ENCODE results near the gene COPE. TPM values are rescaled to one million over a fixed set of nuclear protein-coding genes. Genes with fewer than 3 reads are reported as not detected.

COPE gene
- total RNA-seq, 1 donor from 2014 or later, result 207 TPM

DNA sequence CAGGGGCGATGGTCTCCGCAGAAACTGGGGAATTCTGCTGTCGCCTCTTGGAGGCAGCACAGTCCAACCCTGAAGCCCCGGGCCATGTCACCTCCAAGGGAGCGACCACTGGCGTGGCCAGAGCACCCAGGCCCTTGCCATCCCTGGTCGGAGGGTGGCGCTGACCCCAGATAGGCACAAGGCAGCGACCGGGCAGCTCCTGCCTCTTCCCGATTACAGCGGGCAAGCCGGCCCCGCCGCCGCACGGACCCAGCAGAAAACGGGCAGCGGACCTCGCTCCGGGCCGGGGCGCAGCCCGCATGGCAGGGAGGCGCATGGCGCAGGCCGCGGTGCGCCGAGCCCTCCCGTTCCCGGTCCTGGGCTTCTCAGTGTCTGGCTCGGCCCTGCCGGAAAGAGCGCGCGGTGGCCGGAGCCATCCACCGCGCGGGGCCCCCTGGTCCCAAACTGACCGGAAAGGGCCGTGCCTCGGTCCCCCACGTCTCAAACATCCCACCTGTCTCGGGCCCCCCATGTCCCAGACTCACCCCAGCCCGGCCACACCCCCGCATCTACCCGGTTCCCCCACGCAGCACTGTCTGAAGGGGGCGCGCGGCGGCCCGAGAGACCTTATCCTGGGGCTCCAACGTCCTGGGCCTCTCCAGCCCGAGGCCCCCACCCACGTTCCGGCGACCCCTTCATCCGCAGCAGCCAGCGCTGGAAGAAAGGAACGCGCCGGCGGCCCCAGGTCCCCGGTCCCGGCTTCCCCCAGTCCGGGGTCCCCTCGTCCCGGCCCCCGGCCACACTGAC, 24.0 kb downstream of the COPE start:
- DNase-seq (ENCODE audit: low read depth, low spot score), result no peak

DNA sequence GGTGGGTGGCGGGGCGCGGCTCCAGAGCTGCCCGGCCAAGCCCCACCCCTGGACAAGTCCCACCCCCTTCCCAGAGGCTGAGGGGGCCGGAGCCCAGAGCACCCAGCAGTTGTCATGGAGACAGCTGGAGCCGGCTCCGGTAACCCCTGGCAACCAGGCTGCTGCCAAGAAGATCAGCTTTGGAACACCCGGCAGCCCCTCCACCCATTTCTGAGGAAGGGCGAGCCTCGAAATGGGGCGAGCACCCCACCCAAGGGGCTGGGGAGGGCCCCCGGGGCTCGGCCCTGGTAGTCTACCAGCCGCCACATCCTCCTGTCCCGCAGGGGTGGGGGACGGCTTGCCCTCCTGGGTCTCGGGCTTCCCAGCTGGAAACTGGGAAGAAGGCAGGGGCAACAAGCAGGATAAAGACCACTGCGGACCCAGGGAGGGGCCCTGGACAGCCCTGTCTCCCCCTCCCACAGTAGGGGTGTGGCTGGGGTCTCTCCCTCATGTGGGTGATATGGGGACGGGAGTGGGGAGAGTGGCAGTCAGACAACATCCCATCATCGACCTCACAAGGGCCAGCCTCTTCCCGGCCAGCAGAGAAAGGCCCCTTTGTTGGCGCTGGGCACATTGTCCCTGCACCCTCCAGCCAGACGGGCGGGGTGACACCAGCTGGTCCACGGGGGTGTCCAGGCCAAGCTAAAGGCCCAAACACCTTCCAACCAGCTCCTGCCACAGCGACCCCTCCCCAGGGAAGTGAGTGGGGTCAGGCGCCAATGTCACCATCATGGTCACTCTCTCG, 24.7 kb downstream of the COPE start:
- DNase-seq (ENCODE audit: low read depth, low spot score), result no peak

DNA sequence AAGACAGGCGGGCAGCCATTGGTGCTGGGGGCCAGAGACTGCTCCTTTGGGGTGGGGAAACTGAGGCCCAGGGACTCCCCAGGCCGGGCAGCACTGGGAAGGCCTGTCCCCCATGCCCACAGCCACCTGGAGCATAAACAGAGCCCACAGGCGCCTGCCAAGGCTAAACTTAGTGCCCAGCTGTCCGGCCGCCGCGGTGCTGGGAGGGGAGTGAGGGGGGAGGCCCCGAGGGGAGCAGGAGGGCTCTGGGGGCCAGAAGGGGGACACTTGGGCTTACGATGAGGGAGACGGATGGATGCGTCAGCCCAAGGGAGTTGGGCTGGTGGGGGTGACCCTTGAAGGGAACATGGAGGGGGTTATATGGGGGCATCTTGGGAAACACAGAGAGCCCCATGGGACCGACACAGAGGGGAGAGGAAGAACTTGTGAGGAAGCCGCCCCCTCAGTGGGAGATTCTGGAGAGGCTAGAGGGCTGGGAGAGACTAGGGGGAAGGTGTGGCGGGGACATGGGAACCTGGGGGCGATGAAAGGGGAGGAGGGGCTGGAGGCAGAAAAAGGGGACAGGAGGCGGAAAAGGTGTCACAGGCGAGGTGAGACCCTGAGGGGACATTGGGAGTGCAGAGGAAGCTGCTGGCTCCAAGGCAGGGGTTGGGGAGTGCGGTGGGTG, 25.5 kb downstream of the COPE start:
- no peak for DNase-seq (ENCODE audit: low read depth, low spot score)

DNA sequence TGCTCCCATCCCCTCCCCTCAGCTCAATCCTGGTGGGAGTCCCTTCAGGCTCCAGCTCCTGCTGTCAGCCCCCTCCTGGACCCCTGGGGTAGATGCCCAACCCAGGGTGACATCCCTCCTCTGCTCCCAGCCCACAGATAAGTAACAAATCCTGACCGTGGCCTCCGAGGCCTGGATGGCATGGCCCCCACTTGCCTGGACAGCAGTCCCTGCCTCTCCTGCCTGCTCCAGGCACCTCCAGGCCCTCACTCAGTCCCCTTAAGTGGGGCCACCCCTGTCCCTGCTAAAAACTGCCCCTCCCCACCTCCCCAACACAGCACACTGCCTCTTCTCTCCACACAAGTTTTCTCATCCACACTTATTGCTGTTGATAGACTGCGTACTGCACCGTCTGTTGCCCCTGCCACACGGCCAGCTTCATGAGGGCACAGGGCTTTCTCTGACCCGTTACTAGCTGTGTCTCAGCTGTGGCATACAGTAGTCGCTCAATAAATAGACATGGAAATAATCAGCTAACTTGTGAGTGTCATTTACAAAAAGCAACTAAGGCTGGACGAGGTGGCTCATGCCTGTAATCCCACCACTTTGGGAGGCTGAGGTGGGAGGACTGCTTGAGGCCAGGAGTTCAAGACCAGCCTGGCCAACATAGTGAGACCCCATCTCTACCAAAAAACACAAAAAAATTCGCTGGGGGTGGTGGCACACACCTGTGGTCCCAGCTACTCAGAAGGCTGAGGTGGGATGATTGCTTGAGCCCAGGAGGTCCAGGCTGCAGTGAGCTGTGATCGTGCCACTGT, 29.0 kb downstream of the COPE start:
- DNase-seq (ENCODE audit: low read depth, low spot score), result no peak

DNA sequence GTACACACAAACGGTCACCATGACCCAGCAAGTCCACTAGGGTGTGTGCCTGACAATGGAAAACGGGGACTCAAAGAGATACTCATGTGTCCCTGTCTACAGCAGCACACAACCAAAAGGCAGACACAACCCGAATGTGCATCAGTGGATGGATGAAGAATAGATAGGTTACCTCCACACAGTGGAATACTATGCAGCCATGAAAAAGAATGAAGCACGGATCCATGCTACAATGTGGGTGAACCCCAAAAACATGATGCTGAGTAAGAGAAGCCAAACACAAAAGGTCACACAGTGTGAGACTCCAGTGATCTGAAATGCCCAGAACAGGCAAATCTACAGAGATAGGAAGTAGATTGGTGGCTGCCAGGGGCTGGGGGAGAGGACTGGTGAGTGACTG, 32.2 kb downstream of the COPE start:
- no peak for DNase-seq (ENCODE audit: low read depth, low spot score)

DNA sequence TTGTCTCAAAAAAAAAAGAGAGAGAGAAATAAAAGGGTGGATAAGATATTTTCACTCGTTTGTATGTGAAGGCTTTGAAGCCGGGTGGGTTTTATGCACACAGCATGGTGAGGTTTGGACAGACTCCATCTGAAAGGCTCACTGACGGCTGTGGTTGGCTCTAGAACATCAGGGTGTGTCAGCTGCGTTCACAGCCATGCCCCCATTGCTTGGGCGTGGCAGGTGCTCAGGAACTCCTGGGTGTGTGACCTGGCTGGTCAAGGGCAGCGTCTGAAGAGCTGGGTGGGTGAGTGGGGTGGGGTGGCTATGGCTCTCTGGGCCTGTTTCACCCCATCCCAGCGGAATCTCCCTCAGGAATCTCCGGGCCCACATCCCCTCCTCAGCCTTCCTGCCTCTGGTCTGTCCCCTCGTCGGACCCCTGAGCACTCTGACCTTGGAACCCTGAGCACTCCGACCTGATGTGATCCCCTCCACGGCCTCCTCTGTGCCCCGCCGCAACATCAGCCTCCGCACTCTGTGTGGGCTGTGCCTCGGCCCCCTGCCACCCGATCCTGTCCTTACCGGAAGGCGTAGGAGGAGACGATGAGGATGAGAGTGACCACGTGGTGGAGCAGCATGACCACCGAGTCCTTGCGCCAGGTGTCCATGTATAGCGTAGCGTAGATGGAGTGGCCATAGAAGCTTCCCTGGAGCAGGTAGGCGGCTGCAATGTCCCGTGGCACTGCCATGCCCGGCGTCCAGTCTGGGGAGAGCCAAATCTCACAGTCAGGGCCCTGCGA, 35.5 kb downstream of the COPE start:
- DNase-seq (ENCODE audit: low read depth, low spot score), result no peak

DNA sequence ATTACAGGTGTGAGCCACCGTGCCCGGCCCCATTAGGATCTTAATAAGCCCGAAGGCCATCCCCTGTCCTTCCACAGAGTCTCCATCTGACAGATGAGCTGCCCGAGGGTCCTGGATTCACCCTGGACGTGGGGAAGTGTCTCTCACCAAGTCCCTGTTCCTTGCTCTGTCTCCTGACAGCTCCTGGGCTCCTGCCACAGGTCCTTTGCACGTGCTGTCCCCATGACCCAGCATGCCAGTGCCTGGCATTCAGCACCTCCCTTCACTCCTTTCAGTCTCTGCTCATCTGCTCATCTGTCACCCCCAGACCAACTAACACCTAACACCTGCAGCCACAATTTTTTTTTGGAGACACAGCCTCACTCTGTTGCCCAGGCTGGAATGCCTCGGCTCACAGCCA, 37.7 kb downstream of the COPE start:
- no peak for DNase-seq (ENCODE audit: low read depth, low spot score)

DNA sequence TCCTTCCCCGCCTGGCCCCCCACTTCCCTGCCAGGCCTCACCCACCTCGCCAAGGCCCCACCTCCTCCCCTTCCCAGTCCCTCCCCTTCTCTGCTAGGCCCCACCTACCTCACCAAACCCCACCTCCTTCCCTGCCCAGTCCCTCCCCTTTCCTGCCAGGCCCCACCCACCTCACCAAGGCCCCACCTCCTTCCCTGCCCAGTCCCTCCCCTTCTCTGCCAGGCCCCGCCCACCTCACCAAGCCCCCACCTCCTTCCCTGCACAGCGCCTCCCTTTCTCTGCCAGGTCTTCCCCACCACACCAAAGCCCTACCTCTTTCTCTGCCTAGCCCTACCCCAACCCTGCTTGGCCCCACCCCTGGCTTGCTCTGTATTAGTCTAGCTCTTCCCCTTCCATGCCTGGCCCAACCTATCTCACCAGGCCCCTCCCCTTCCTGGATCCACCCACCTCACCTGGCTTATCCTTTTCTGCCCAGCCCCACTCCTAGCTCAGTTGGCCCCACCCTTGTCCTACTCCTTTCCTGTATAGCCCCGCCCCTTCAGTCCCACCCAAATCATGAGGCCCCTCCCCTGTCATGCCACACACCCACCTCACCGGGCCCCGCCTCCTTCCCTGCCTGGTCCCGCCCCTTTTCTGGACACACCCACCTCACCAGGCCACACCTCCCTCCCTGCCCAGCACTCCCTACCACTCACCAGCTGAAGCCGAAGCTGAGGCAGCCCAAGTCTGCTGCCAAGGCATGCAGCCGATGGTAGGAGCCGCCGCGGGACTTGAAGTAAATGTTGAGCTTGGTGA, 39.4 kb downstream of the COPE start:
- DNase-seq (ENCODE audit: low read depth, low spot score), result no peak

DNA sequence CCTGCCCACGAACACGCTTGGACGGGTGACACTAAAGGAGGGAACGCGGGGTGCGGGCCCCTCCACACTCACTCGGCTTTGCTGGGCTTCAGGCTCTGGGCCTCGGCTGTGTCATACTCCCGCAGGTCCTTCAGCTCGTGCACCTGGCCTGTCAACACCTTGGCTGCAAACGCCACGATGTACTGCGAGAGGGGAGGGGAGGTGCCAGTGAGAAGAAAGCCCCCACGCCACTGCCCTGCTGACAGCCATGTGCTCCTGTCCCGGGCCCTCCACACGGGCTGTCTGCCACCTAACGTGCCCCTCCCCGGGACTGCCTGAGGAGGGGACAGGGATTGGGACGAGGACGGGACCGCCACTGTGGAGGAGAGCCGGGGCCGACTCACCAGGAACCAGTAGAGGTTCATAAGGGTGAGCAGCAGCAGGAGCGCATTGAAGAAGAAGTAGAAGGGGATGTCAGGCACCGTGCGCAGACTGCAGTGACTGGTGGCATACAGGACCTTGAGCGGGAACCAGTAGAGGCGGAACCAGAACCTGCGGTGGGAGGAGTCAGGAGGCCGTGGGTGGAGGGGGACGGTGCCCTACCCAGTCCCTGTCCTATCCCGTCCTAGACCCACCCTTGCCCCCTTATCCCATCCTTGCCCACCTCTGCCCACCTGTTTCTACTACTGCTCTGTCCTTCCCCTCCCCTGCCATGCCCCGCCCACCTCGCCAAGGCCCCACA, 40.2 kb downstream of the COPE start:
- DNase-seq (ENCODE audit: low read depth, low spot score), result no peak

DNA sequence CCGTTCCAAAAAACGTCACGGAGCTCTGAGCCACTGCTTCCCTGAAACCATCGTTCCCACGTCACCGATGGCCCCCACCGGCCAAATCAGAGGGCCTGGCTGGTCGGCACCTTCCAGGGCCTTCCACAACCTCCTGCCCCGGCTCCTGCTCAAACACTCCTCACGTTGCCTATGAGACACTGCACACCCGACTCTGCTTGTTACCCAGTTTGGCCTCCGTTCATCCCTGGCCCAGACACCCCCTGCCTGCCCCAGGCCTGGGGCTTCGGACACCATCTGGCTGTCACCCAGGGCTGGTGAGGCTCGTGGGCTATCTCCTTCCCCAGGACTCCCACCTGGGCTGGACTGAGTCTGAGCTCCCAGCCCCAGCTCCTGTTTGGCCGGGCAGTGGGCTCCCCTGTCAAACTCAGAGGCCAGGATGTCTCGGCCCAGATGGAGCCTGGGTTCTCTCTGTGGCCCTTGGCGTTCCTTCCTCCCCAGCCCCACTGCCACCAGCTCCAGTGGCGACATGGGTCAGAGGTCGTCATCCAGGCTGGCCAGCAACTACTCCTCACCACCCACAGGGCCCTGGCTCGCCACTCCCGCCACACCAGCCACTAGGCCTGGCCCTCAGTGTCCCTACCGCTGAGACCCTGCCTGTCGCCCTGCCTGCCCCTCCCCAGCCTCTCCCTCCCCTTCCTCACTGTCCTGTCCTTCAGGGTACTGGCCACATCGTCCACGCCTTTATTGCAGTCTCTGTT, 41.0 kb downstream of the COPE start:
- no peak for DNase-seq (ENCODE audit: low read depth, low spot score)

DNA sequence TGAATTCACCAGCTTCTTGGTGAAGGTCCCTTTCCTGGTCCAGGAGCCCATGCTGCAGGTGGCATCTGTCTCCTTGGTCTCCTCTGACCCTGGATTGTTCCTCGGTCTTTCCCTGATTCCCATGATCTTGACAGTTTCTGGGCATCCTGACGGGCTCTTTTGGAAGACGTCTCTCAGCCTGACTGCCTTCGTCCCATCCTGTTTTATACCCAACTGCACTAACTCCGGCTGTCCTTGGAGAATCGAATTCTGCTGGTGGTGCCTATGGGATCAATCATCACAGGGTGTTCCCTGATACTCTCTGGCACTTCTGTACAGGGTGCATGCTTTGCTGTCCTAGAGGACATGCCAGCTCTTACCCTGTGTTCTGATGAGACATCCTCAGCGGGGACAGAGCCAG, 42.3 kb downstream of the COPE start:
- DNase-seq (ENCODE audit: low read depth, low spot score), result no peak

DNA sequence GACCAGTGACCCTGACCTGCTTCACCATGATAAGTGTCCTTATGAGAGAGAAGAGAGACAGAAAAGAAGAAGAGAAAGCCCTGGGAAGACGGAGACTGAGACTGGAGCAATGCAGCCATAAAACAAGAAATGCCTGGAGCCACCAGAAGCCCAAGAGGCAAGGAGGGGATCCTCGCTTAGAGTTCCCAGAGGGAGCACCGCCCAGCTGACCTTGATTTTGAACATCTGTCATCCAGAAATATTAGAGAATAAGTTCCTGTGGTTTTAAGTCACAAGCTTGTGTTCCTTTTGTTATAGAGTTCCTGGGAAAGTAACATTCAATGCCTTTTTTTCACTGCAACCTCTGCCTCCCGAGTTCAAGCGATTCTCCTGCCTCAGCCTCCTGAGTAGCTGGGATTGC, 43.5 kb downstream of the COPE start:
- DNase-seq (ENCODE audit: low read depth, low spot score), result no peak

DNA sequence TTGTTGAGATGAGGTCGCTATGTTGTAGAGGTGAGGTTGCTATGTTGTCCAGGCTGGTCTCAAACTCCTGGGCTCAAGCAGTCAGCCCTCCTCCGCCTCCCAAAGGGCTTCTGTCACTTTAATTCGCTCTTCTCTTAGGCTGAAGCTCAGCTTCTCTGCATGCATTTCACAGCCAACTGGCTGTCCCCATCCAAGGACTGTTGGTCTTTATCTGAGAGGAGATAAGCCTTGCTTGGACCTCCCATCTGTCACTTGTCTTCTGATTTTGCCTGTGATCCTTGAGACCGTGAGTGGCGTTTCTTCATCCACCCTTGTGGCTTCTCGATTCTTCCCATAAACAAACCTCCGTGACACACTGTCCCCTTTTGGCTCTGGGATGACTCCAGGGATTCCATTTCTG, 47.6 kb downstream of the COPE start:
- DNase-seq (ENCODE audit: low read depth, low spot score), result no peak

DNA sequence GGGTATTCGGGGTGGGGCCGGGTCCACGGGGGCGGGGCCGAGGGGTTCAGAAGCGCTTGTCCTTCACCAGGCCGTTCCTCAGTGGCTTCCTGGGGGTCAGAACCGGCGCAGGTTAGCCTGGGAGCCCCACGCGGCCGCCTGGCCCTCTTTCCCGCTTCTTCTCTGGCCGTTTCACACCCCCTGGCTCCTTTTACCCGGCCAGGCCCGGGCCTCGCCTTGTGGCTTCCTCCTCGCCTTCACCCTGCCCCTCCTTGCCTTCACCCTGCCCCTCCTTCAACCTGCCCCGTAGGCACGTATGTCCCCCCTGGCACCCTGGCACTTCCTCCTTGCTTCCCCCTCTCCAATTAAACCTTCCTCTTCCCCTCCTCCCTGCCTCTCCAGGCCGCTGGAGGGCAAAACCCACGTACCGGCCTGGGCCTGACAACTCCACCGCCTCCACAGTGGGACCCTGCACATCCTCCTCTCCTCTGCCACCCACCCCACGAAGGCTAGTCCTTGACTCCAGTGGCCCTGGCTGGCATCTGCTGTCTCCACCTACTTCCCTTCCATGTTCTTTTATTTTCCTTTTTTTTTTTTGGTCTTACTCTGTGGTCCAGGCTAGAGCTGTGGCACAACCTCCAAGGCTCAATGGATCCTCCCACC, 48.5 kb downstream of the COPE start:
- no peak for DNase-seq (ENCODE audit: low read depth, low spot score)

DNA sequence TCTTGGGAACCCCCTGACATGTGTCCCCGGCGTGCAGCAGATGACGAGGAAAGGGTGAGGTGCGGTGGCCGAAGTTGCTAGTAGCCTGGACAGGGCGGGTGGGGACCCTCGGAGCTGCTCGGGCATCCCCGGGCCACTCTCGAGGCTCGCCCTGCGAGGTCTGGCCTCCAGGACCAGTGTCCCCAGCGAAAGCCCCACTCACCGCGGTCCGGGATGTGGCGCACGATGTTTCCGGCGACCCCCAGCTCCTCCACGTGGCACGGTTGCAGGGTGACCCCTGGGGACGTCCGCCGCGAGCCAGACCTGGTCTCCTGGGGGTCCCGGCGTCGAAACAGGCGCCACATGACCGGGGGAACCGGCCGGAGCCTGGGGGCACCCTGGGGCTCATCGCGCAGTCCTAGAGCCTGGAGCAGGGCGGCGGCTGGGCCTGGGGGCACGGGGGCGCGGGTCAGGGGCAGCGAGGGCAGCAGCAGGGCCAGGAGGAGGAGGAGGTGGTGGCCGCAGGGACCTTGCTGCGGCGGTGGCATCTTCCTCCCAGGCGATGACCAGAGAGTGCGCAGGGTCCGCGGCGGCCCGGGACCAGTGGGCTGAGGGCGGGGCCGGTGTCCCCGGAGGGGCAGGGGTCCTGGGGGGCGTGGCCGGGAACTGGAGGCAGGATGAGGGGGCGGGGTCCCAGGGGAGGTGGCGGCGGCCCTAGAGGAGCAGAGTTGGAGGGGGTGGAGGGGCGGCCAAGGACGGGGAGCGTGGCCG, 49.2 kb downstream of the COPE start:
- DNase-seq (ENCODE audit: low read depth, low spot score), result no peak

DNA sequence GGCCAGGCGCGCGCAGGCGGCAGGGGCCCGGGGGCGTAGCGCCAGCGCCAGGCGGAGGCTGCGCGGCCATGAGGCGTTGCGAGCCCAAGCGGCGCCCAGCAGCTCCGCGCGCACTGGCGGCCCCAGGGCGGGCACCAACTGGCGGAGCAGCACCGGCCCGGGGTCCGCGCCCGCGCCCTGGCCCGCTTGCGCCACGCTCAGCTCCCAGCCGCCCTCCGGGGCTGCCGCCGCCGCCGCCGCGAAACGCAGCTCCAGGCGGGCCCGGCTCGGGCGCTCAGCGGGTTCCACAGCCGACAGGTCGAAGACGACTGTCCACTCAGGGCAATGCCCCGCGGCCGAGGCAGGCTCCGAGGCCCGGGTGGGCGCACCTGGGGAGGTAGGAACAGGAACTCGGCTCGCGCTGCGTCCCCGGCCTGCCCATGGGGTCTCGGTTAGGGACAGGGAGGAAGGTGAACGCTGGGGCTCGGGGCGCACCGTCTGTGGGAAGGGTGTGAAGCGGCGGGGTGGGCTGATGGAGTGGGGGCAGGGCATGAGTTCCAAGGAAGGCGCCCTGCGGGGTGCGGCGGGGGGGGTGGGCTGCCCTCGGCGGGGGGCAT, 50.1 kb downstream of the COPE start:
- no peak for DNase-seq (ENCODE audit: low read depth, low spot score)

Measured in pulmonary artery endothelial cell (primary cell).